ELR (cell line): ENCODE data around the gene KPTN.
A peak's percentile ranks its signal among the peaks of the same experiment; 100 is the strongest.

Experiments used
- DNase-seq: peaks from one replicate; pipeline ENCODE4 v3.0.0-alpha.2; 2015; ENCODE audit warnings: low read depth

KPTN gene

DNA sequence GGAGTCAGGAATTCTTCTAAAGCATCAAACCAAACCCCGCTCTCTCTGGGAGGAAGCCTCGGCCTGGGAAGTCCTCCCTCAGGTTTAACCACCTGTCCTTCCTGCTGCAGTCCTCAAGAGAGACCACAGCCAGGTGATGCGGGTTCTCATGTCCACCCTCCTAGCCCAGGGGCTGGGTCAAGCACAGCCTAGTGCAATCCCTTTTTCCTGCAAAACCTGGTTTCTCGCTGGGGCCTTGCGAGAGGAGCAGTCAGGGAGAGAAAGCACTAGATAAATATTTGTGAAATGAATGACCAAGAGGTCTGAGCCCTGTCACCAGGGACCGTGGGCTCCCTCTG lies 14.7 kb downstream of the KPTN start:
- DNase-seq = no peak

DNA sequence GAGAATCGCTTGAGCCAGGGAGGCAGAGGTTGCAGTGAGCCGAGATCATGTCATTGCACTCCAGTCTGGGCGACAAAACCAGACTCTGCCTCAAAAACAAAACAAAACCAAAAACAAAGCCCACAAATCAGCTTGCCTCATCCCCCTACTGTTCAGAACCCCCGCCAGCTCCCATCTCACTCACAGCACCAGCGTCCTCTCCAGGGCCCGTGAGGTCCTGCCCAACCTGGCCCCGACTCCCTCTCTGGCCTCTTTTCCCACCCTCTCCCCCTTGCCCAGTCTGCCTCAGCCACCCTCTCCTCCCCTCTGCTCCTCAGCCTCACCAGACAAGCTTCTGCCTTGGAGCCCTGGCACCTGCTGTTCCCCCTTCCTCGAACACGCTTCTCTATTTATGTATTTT lies 16.1 kb downstream of the KPTN start:
- no peak for DNase-seq

DNA sequence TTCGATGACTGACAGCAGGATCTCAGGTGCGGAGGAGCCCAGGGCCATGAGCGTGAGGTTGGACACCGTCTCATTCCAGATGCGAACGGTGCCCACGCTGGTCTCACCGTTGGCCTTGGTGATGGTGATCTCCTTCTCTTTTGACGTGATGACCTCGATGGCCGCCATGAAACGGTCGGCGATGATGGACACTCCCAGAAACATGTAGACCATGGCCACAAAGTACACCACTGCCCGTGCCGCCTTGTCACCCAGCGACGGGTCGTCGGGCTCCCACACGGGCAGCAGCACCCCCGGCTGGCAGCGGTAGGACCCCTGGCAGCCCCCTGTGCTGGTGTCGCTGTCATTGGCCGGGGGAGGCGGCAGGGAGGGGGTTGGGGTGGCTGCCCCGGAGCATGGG lies 18.1 kb downstream of the KPTN start:
- no peak for DNase-seq

DNA sequence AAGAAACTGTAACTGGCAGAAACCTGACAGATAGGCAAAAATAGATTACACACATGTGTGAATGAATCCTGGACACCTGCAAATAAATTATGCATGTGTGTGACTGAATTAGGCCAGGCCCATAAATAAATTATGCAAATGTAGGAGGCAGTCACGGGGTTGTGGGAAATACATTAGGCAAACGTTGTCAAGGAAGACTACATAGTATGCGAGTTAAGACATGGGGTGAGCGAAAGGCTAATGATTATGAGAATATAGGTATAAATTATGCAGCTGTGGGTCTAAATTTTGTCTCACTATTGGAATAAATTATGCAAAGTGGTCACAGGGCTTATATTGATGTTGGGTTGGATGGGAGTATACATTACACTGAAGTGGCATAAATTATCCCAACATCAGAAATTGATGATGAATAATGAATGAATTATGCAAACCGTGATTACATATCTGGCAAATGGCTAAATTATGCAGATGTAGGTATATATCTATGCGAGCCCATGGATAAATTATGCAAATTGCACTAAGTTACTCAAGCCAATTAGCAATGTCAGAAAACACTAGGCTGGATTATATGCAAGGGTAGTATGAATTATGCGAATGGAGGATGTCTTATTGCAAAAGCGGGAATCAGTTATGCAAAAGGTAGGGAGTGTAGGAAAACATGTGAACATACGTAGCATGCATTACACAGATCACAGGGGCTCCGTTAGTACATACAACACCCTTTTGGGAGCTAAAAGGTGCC lies 19.2 kb downstream of the KPTN start:
- DNase-seq = no peak

DNA sequence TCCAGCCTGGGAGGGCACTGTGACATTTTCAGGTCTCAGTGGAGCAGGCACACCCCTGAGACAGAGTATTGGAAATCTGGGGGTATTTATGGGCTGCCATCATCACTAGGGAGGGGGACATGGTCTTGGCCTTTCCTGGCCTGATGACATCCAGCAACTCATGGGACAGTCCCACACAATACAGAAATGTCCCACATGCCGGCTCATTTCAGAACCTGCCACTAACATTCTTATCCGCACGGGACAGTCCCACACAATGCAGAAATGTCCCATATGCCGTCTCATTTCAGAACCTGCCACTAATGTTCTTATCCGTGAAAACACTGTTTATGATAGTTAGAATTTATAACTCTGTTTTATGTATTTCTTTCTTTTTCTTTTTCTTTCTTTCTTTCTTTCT lies 22.1 kb downstream of the KPTN start:
- no peak for DNase-seq

DNA sequence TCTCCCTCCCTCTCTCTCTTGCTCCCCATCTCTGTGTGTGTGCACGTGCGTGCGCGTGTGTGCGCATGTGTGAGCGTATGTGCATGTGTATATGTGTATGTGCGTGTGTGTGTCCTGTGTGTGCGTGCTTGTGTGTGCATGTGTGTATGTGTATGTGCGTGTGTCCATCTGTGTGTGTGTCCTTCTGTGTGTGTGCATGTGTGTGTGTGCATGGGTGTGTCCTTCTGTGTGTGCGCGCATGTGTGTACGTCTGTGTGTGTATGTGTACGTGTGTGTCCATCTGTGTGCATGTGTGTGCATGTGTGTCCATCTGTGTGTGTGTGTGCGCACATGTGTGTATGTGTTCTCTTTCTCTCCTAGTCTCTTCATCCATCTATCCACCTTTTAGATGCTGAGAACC lies 24.5 kb downstream of the KPTN start:
- DNase-seq = no peak

DNA sequence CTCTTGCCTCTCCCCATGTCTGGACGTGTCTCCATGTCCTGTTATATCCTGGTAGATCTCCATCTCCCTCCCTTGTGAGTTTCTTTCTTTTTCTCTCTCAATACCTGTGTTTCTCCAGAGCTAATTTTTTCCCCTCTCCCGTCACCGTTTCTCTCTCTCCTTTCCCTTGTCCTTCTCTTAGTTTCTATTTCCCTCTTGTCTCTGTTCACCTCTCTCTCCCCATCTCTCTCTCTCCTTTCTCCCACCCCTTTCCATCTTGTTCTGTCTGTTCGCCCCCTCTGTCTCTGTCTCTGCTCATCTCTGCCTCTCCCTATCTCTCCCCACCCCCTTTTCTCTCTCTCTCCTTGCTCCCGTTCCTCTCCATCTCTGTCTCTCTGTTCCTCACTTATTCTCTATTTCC lies 25.3 kb downstream of the KPTN start:
- no peak for DNase-seq

DNA sequence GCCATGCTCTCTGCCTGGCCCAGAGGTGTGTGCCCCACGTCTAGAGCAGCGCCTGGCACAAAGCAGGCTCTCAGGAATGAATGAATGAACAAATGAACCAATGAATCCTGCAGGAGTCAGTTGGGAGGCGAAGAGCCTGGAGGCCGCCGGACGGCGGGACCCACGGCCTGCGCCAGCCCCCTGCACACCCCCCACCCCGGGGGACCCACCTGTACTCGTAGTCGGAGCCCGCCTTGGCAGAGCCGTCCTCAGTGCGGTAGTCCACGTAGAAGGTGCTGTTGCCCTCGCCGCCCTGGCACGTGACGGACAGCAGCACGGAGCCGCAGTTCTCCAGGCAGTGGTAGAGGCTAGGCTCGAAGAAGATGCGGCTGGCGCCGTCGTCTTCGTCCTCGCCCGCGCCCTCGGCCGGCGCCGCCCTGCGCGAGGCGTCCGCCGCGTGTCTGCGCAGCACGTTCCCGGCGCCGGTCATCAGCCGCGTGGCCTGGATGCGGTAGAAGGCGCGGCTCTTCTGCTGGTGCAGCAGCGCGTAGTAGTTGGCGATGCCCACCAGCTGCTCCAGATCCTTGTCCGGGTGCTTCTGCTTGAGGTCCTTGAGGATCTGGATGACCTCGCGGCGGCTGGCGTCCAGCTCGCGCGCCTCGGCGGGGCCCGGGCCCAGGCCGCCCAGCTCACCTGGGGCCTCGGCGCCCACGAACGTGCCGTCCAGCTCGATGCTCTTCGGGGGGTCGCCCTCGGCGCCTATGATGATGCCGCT lies 27.1 kb downstream of the KPTN start:
- DNase-seq = no peak

DNA sequence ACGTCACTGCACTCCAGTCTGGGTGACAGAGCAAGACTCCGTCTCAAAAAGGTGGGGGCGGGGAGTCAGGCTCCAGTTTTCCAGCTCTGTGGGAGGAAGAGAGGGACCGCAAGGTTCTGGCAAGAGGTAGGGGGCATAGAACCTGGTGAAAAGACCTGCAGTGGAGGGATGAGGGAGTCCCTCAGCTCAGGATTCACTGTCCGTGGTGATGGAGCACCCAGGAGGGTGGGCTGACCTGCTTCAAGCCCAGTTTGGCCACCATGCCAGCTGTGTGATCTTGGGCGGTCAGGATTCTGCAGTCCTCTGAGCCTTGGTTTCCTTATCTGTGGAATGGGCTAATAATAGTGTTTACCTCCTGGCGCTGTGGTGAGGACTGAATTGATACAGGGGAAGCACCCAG lies 33.5 kb downstream of the KPTN start:
- DNase-seq = no peak

DNA sequence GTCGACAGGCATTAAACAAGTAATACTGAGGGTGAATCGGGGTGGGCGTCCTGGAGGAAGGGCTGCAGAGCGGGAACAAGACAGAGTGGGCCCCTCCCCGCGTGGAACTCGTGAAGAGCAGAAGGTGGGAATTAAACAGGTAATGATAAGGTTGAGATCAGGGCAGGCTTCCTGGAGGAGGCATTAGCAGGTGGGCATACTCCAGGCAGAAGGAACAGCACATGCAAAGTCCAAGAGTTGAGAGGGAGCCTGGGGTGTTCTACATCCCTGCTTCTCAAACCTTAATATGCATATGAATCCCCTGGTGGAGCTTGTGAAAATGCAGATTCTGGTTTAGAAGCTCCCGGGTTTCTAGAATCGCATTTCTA lies 35.7 kb downstream of the KPTN start:
- DNase-seq = no peak

DNA sequence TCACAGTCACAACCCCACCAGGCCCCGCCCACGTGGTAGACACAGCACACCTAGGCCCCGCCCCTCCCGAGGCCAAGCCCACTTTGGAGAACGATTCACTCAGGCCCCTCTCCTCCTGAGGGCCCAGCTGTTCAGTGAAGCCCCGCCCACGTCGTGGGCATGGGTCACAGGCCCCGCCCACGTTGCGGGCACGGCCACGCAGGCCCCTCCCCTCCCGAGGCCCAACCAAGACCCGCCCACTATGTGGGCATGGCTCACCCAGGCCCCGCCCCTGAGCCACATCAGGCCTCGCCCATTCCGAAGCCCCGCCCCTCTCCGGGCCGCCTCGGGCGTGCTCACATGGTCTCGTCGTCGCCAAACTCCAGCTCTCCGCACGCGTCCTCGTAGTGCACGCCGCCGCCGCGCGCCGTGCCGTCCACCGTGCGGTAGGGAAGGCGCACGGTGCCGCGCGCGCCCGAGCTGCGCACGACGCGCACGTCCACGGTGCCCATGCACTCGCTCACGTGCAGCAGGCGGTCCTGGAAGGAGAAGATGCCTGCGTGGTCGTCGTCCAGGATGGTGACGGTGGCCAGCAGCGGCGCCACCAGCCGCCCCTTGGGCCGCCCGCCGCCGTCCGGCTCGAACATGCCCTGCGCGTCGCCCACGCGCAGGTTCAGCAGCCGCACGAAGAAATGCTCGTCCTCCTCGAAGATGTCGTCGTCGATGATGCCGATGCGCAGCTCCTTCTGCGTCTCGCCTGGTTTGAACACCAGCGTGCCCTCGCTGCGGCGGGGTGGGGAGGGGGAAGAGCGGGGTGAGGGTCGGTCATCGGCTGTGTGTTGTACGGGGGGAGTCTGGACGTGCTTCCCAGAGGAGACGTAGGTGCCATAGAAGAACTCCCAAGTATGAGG lies 36.3 kb downstream of the KPTN start:
- peak; percentile 34 for DNase-seq

DNA sequence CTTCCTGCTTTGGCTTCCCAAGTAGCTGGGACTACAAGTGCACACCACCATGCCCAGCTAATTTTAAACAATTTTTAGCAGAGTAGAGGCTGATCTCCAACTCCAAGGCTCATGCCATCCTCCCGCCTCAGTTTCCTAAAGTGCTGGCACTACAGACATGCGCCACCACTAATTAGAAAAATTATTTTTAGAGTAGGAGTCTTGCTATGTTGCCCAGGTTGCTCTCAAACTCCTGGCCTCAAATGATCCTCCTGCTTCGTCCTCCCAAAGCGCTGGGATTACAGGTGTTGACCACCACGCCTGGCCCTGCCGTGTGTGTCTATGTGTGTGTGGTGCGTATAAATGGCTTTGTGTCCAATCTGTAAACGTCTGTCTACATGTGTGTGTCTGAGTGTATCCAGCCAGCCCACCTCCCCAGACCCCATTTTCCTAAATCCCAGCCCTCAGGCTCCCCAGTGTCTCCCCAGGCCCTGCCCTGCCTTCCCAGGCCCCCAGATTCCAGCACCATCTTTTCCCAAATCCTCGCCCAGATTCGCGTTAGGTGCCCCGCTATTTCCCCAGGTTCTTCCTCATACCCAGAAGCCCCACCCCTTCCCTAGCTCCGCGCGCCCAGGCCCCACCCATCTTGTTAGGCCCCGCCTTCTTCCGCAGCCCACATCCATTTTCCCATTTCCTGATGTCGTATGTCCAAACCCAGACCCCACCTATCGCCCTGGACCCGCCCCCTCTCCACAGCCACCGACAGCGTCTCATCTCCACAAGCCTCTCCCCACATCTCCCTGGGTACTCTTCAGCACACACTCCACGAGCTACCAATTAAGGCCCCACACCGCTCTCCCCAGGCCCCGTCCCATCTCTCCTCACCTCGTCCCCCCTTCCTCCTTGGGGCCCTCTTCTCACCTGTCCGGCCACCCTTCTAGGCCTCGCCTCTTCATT lies 37.2 kb downstream of the KPTN start:
- DNase-seq = peak; percentile 15

DNA sequence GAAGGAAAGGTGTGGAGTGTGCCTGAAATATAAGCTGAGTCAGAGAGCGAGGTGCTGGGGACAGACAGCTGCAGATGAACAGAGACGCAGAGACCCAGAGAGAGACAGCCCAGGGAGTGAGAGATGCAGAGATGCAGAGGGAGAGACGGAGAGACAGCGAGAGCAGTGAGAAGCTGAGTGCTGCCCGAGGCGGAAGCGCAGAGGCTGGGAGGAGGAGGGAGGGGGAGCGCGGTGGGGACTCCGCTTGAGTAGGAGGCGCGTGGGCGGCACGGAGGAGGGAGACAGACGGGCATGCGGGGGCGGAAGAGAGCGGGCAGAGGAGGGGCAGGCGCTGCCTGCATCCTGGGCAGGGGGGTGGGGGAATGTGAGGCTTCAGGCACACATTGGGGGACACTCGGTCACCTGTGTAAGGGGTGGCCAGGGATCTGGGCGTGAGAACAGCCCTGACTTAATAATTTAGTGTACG lies 38.0 kb downstream of the KPTN start:
- DNase-seq = peak; percentile 28

DNA sequence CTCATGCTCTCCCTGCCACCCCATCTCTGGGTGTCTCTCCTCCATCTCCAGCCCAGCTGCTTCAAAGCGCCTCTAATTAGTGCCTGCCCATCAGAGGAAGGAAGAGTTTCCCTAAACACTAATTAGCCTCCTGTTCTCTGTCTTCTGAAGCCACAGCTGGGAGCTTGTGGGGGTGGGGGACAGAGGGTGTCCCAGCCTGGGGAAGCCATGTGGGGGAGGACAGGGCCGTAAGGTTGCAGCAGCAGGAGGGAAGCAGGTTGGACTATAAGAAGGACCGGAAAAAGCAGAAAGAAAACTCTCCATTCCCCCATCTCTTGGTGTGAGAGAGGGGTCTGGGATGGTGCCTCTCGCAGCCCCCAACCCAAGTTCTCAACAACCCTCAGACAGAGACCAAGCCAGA lies 38.5 kb downstream of the KPTN start:
- no peak for DNase-seq

DNA sequence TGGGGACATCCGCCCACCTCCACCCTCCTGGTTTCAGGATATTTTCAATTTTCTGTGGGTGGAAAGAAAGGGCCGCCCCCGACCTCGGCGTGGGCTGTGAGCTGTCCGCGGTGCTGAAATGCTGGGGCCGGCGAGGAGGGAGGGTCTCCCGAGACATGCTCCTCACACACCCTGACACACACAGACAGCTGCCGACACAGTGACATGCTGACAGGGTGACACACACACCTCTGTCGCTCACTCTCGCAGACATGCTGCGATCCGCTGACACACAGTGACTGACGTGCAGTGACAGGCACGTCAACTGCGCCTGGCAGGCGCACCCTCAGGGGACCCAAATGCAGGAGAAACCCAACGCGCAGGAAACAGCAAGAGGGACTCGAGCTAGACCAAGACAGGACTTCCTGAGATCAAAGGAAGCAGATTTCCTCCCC lies 39.6 kb downstream of the KPTN start:
- DNase-seq = no peak

DNA sequence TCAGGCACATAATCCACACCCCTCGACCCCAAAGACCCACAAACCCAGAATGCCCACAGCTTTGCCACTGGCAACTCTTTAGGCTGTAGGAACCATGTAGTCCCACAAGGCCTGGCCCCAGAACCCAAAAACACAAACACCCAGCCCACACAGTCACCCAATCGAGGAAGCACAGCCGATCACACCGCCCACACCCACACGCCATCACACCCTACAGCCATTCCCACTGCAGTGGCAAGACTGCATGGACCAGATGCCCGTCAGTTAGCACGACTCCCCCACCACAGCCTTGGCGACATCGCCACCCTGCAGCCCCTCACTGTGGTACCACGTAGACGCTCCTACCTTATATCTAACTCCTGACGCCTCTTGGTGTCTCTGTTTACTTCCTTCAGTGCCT lies 40.7 kb downstream of the KPTN start:
- DNase-seq = no peak

DNA sequence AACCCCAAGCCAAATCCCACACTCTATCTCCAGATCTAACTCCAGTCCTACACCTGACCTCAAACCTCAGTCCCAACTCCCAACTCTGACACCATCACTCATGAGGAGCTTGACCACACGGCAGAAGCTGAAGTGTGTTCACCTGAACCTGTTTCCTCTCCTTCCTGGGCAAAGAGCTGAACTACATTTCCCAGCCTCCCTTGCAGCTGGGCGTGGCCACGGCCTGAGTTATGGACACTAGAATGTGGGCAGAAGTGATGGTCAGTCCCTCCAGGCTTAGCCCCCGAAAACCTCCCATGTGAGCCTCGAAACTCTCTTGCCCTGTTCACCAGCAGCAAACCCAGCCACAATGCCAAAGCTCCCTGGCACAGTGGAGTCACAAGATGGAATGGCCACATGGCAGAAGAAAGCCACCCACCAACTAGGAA lies 45.2 kb downstream of the KPTN start:
- peak; percentile 23 for DNase-seq

DNA sequence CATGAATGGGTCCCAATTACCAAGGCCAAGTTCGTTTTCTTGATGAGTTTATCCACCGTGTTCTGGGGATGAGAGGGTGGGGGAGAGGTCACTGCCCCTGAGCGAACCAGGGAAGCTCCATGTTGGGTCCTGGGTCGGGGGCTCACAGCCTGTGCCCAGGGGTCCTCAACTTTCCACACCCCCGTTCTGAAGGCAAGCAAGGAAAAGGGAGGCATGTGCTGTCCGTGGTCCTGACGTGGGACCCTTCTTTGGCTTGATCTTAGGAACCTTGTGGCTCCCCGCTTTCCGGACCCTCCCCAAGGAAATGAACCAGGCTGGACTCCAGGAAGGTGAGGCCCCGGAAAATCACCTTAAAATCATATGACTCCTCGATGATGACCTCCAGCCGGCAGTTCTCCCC lies 46.5 kb downstream of the KPTN start:
- no peak for DNase-seq

DNA sequence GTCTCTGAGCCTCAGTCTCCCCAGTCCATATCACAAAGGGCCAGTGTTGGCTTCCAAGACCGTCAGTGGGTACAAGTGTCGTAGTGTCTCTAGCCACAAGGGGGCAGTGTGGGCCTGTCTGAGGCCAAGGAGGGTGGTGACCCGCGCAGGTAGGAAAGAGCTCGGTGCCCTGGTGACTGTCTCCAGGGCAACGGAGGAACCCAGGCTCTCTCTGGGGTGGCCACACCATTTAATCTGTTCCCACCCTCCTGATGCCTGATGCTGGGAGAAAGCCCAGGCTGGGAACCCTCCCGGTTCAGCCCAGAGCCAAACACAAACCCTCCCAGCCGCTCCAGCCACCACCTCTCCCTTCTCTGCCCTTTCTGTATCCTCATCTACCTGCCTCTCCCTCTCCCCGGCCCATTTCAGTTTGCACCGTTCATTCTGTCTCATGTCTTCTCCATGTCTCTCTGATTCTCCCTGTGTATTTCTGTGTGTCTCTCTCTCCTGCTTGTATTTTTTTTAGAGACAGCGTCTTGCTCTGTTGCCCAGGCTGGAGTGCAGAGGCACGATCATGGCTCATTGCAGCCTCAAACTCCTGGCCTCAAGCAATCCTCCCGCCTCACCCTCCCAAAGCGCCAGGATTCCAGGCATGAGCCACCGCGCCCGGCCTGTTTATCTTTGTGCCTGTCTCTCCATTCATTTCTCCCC lies 47.2 kb downstream of the KPTN start:
- peak; percentile 70 for DNase-seq

DNA sequence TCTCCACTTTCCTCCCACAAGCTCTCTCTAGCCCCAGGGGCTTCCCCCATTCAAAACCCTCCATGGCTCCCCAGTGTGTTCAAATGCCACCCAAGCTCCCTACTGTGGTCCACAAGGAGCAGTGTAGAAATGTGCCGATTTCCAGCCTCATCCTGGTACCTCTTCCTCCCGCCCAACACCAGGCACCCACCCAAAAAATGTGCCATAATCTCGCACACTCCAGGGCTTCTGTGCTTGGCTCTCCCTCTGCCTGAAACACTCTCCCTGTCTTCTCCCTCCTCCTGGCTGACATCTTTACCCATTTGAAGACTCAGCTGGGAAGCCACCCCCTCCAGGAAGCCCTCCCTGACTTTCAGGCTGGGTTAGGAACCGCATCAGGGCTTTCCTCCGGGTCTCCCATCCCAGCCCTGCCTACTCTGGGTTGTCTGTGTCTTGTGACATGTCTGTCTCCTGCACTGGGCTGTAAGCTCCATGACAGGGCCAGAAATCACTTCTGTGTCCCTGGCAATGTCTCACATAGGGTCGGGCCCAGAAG lies 48.1 kb downstream of the KPTN start:
- no peak for DNase-seq

DNA sequence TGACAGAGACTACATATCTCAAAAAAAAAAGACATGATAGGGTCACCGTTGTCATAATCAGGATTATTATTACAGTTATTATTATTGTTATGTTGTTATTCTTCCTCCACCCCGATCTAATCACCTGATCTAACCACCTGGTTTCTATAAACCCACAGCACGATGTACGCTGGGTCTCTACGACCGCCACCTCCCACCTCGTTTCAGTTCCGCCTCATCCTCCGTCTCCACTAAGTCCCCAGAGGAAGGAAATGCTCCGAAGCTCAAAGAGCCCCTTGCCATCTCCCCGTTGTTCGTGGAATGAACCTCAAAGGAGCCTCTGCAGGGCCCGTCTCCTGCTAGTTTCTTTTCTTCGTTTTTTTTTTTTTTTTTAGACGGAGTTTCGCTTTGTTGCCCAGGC lies 48.8 kb downstream of the KPTN start:
- DNase-seq = no peak
